IMR-90 (cell line): ENCODE measurements around the gene CNTLN. TPM values are rescaled to one million over a fixed set of nuclear protein-coding genes. Genes with fewer than 3 reads are reported as not detected.

Experiments
- ATAC-seq: fragments of 200-7000 bp; cut with Tn5 transposase; 2 replicates; pipeline ENCODE4 v1.9.1; 2020; ENCODE audit warnings: low read depth, mild to moderate bottlenecking, moderate library complexity
- BruUV-seq: library from RNA; stranded (reverse); fragments of 400-500 nt; replicated peaks from 2 replicates; lab custom pipeline; 2021; lab: Mats Ljungman, UMichigan
- CTCF ChIA-PET: fragments of 300-600 bp; formaldehyde crosslinking; extraction: SDS; loops from one replicate; lab custom pipeline; 2021; ENCODE audit warnings: antibody characterized with exemption; lab: Yijun Ruan, JAX
- POLR2A ChIA-PET: fragments of 300-600 bp; sonication (Branson Sonifier 250); formaldehyde crosslinking; loops from one replicate; lab custom pipeline; 2022; ENCODE audit warnings: antibody characterized with exemption; ENCODE audit not compliant: unreplicated experiment; lab: Charles Lee
- DNase-seq: peaks from one replicate; pipeline ENCODE4 v3.0.0; 2013
- H2AFZ ChIP-seq: replicated peaks from 2 replicates; pipeline ENCODE3; 2013; ENCODE audit warnings: low read length, mild to moderate bottlenecking; ENCODE audit not compliant: poor library complexity
- H2AK5ac ChIP-seq: 2 replicates; pipeline ENCODE4 v1.6.1; 2013; ENCODE audit warnings: low read depth, low read length, inconsistent platforms
- H2AK9ac ChIP-seq: replicated peaks from 2 replicates; pipeline ENCODE3; 2013; ENCODE audit warnings: mild to moderate bottlenecking, low read depth, low read length, moderate library complexity; ENCODE audit not compliant: poor library complexity
- H2BK120ac ChIP-seq: 2 replicates; pipeline ENCODE4 v1.6.1; 2013; ENCODE audit warnings: low read depth, low read length, inconsistent platforms
- H2BK15ac ChIP-seq: 3 replicates; pipeline ENCODE4 v1.6.1; 2013; ENCODE audit warnings: low read depth, low read length, inconsistent platforms
- H2BK20ac ChIP-seq: 2 replicates; pipeline ENCODE4 v1.6.1; 2013; ENCODE audit warnings: low read depth, mild to moderate bottlenecking, inconsistent platforms, low read length, moderate library complexity
- H2BK5ac ChIP-seq: 2 replicates; pipeline ENCODE4 v1.6.1; 2013; ENCODE audit warnings: mild to moderate bottlenecking, low read depth, low read length, inconsistent platforms; ENCODE audit not compliant: poor library complexity, severe bottlenecking
- H3K14ac ChIP-seq: replicated peaks from 2 replicates; pipeline ENCODE4 v1.6.1; 2013; ENCODE audit warnings: low read depth, low read length, inconsistent platforms
- H3K18ac ChIP-seq: 2 replicates; pipeline ENCODE4 v1.6.1; 2013; ENCODE audit warnings: low read depth, low read length, control low read depth
- H3K23ac ChIP-seq: 2 replicates; pipeline ENCODE4 v1.6.1; 2013; ENCODE audit warnings: low read depth, low read length, inconsistent platforms
- H3K27ac ChIP-seq: 2 replicates; pipeline ENCODE4 v1.5.1; 2013; ENCODE audit warnings: mild to moderate bottlenecking, control low read depth, low read length; ENCODE audit not compliant: insufficient read depth
- H3K27me3 ChIP-seq: 2 replicates; pipeline ENCODE4 v1.6.1; 2013; ENCODE audit warnings: low read length; ENCODE audit not compliant: control insufficient read depth, insufficient read depth
- H3K36me3 ChIP-seq: 2 replicates; pipeline ENCODE4 v1.6.1; 2013; ENCODE audit warnings: low read length, mixed read lengths; ENCODE audit not compliant: control insufficient read depth, insufficient read depth
- H3K4ac ChIP-seq: 2 replicates; pipeline ENCODE4 v1.6.1; 2013; ENCODE audit warnings: low read depth, low read length, inconsistent platforms
- H3K4me1 ChIP-seq: 2 replicates; pipeline ENCODE4 v1.6.1; 2013; ENCODE audit warnings: low read length, mixed read lengths; ENCODE audit not compliant: control insufficient read depth, insufficient read depth
- H3K4me2 ChIP-seq: 2 replicates; pipeline ENCODE4 v1.6.1; 2013; ENCODE audit warnings: low read depth, mild to moderate bottlenecking, control low read depth, low read length, moderate library complexity
- H3K4me3 ChIP-seq: 2 replicates; pipeline ENCODE4 v1.5.1; 2013; ENCODE audit warnings: low read depth, mild to moderate bottlenecking, control low read depth, low read length, moderate library complexity; ENCODE audit not compliant: insufficient read depth
- H3K56ac ChIP-seq: 2 replicates; pipeline ENCODE4 v1.6.1; 2013; ENCODE audit warnings: low read length, inconsistent platforms; ENCODE audit not compliant: insufficient read depth; ENCODE audit errors: extremely low read depth
- H3K79me1 ChIP-seq, 2 experiments: 2 replicates each; pipeline ENCODE4 v1.6.1; 2013; ENCODE audit warnings: low read length in 2 of 2, inconsistent platforms in 1 of 2, low read depth in 1 of 2
- H3K9ac ChIP-seq: 2 replicates; pipeline ENCODE4 v1.6.1; 2013; ENCODE audit warnings: low read depth, low read length, control low read depth
- H3K9me1 ChIP-seq: 2 replicates; pipeline ENCODE4 v1.6.1; 2013; ENCODE audit warnings: low read length, inconsistent platforms; ENCODE audit not compliant: insufficient read depth
- H3K9me3 ChIP-seq: 2 replicates; pipeline ENCODE4 v1.6.1; 2013; ENCODE audit warnings: low read length; ENCODE audit not compliant: control insufficient read depth, insufficient read depth
- H4K20me1 ChIP-seq: 2 replicates; pipeline ENCODE4 v1.6.1; 2013; ENCODE audit warnings: low read length, inconsistent platforms; ENCODE audit not compliant: insufficient read depth
- H4K5ac ChIP-seq: 2 replicates; pipeline ENCODE4 v1.6.1; 2013; ENCODE audit warnings: mild to moderate bottlenecking, low read depth, low read length, control low read depth
- H4K8ac ChIP-seq, 2 experiments: 2 replicates each; pipeline ENCODE4 v1.6.1; 2013; ENCODE audit warnings: low read depth in 2 of 2, low read length in 2 of 2, control low read depth in 1 of 2, inconsistent platforms in 1 of 2
- H4K91ac ChIP-seq: 2 replicates; pipeline ENCODE4 v1.6.1; 2013; ENCODE audit warnings: low read depth, low read length, inconsistent platforms; ENCODE audit not compliant: insufficient read depth
- BHLHE40 ChIP-seq: fragments of 150-350 bp; IDR thresholded peaks from 2 replicates; pipeline ENCODE4 v1.6.1; 2016; ENCODE audit warnings: mild to moderate bottlenecking, low read depth, low read length
- CEBPB ChIP-seq: IDR thresholded peaks from 2 replicates; pipeline ENCODE4 v1.6.1; 2012; ENCODE audit warnings: low read depth, low read length, improper control_type of control experiment
- FOS ChIP-seq: fragments of 150-350 bp; IDR thresholded peaks from 2 replicates; pipeline ENCODE4 v1.6.1; 2016; ENCODE audit warnings: low read depth, low read length
- MAFK ChIP-seq: IDR thresholded peaks from 2 replicates; pipeline ENCODE4 v1.6.1; 2012; ENCODE audit warnings: low read depth, low read length, improper control_type of control experiment
- NFE2L2 ChIP-seq: fragments of 150-350 bp; IDR thresholded peaks from 2 replicates; pipeline ENCODE4 v1.6.1; 2016; ENCODE audit warnings: low read depth, mild to moderate bottlenecking, low read length
- RAD21 ChIP-seq: IDR thresholded peaks from 2 replicates; pipeline ENCODE4 v1.6.1; 2012; ENCODE audit warnings: low read length, improper control_type of control experiment
- RFX5 ChIP-seq: IDR thresholded peaks from 2 replicates; pipeline ENCODE4 v1.8.0; 2012; ENCODE audit warnings: low read depth, mild to moderate bottlenecking, low read length, moderate library complexity
- SMC3 ChIP-seq: fragments of 150-350 bp; IDR thresholded peaks from 2 replicates; pipeline ENCODE4 v1.6.1; 2016; ENCODE audit warnings: low read depth, mild to moderate bottlenecking, antibody characterized with exemption, low read length, moderate library complexity
- USF2 ChIP-seq: fragments of 150-350 bp; IDR thresholded peaks from 2 replicates; pipeline ENCODE4 v1.6.1; 2017; ENCODE audit warnings: mild to moderate bottlenecking, antibody characterized with exemption, low read length, low read depth
- WGBS, 2 experiments: methylation state at CpG; one replicate each; pipeline versions ENCODE4 v1.1.5 to v1.1.7; 2013; ENCODE audit warnings: missing lambda C conversion rate in 2 of 2; ENCODE audit not compliant: insufficient read length in 1 of 2; ENCODE audit errors: extremely low coverage in 2 of 2; 5-methylcytosine and 5-hydroxymethylcytosine counted together
- dilution Hi-C: fragments of 300-500 bp; cut with HindIII; formaldehyde crosslinking; loops from one replicate; pipeline ENCODE4 v1.14.3; 2018; ENCODE audit warnings: low sequenced_read_pairs; ENCODE audit not compliant: unreplicated experiment
- in situ Hi-C: fragments of 300-500 bp; cut with MboI; formaldehyde crosslinking; loops from 3 replicates; pipeline ENCODE4 v1.14.3; 2019; ENCODE audit warnings: low sequenced_read_pairs, inconsistent platforms, mixed read lengths
- intact Hi-C: fragments of 100-400 bp; cut with micrococcal nuclease; formaldehyde crosslinking; loops from 2 replicates; pipeline ENCODE4 v1.10.0; 2022
- polyA plus RNA-seq, 3 experiments: library from polyadenylated mRNA; depleted of rRNA; stranded (reverse); fragments of >200 nt; gene quantifications; 2 replicates each; pipeline ENCODE4 v1.2.3, GENCODE V29; 2012; ENCODE audit warnings: low replicate concordance in 1 of 3
- total RNA-seq: library from RNA; depleted of rRNA; stranded (reverse); fragments of >200 nt; gene quantifications from 2 replicates; pipeline ENCODE4 v1.2.3, GENCODE V29; 2012
- TF ChIP-seq, protein P1 (sequence below): fragments of 150-350 bp; IDR thresholded peaks from 2 replicates; pipeline ENCODE4 v1.6.1; 2016; ENCODE audit warnings: low read depth, mild to moderate bottlenecking, low read length, moderate library complexity, borderline replicate concordance

CNTLN gene
- total and polyA plus RNA-seq, 2 of the 4 experiments (the other 2 are of a cell fraction) = 3.8 to 5.9 TPM

- 100% methylated on average over 2 of the region's 3 CpGs; no CpG with 5 or more reads in 1 of the 2 experiments for WGBS, 2 experiments
- ATAC-seq = no peak
- intact Hi-C loops (no loop called here), dilution Hi-C loops (no loop called here), in situ Hi-C loops (no loop called here)
- Histone ChIP-seq H2AK5ac (no peak overlapping the region), H2AK9ac (no peak overlapping the region), H2AFZ (no peak overlapping the region), H3K4me1 (no peaks in the 10 kb centered on the region), H3K23ac (no peak overlapping the region), H3K79me1 (peaks cover 19% of the 10 kb centered on the region in 2 experiments), H3K36me3 (no peaks in the 10 kb centered on the region), H3K4me3 (no peak overlapping the region), H3K4me2 (no peak overlapping the region), H3K27me3 (no peaks in the 10 kb centered on the region), H2BK20ac (no peak overlapping the region), H4K91ac (no peak overlapping the region), H3K9me1 (no peaks in the 10 kb centered on the region), H4K8ac (no peak overlapping the region), H2BK15ac (no peak overlapping the region), H2BK5ac (no peak overlapping the region), H4K5ac (no peak overlapping the region), H3K14ac (no peak overlapping the region), H3K9me3 (no peaks in the 10 kb centered on the region), H3K27ac (no peak overlapping the region), H3K18ac (no peak overlapping the region), H3K9ac (no peak overlapping the region), H4K20me1 (no peaks in the 10 kb centered on the region), H2BK120ac (no peak overlapping the region), H3K4ac (no peak overlapping the region), H3K56ac (no peak overlapping the region)
- no peak for TF ChIP-seq FOS
- TF ChIP-seq USF2 = no peak
- TF ChIP-seq MAFK = no peak
- TF ChIP-seq BHLHE40 = no peak
- TF ChIP-seq, protein P1, sequence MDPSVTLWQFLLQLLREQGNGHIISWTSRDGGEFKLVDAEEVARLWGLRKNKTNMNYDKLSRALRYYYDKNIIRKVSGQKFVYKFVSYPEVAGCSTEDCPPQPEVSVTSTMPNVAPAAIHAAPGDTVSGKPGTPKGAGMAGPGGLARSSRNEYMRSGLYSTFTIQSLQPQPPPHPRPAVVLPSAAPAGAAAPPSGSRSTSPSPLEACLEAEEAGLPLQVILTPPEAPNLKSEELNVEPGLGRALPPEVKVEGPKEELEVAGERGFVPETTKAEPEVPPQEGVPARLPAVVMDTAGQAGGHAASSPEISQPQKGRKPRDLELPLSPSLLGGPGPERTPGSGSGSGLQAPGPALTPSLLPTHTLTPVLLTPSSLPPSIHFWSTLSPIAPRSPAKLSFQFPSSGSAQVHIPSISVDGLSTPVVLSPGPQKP = no peak
- TF ChIP-seq SMC3 = no peak
- no peak for TF ChIP-seq CEBPB
- no peak for TF ChIP-seq RFX5
- TF ChIP-seq NFE2L2 = no peak
- TF ChIP-seq RAD21 = no peak
- no TSS peak for BruUV-seq
- CTCF ChIA-PET = no interaction called here
- POLR2A ChIA-PET = no interaction called here
- no peak for DNase-seq
Measured at GRCh38 chr9:17185481-17186029, 50.7 kb downstream of the CNTLN start.
